Stimulated activated naive CD4-positive, alpha-beta T cell (primary cell): ENCODE measurements around the gene MELTF.
"Not testable (repeated sequence)": the region's sequence is repeated elsewhere in the genome, so short reads cannot be mapped to it uniquely, and the experiment has no call there.

Experiments
- DNase-seq, 6 experiments: peaks; one replicate each; lab custom pipeline; 2025; lab: John Stamatoyannopoulos, UW

Gene MELTF

GRCh38 chr3:197029511-197030167 is at the start of gene MELTF:
MELTF (minus strand) TSS chr3:197029817; CDS start chr3:197029702, 115 bp downstream.
- peak; percentile 29 to 73 (median 62) for DNase-seq

GRCh38 chr3:197076415-197076814 is 46.8 kb upstream of the MELTF start:
- DNase-seq, result no peak

- no peak for DNase-seq
Measured at GRCh38 chr3:197068077-197068476, 38.5 kb upstream of the MELTF start.

DNA sequence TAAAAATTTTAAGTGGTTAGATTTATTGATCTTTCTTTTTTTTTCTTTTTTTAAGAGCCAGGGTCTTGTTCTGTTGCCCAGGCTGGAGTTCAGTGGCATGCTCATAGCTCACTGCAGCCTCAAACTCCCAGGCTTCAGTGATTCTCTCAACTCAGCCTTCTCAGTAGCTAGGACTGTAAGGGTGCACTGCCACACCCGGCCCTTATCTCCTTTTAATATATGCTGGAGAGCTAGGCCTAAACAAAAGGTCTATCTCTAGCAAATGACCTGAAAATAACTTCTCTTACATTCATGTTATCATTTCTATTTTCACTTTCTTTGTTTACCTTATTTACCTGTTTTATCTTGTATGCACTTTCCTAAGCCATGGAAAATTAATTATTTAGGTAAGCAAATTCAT is 35.2 kb upstream of the MELTF start:
- DNase-seq, result no peak

GRCh38 chr3:197062446-197062845 is 32.8 kb upstream of the MELTF start:
- DNase-seq, result no peak

DNA sequence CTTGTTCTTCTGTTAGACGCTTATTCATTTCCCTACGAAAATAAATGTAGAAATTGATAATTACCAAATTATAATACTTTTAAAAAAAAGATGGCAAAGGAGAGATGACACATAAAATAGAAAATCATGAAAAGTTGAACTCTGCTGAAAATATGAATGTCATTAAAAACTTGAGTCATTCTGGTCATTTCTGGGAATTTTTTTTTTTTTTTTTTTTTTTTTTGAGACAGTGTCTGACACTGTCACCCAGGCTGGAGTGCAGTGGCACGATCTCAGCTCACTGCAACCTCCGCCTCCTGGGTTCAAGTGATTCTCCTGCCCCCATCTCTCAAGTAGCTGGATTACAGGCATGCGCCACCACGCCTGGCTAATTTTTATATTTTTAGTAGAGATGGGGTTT is 22.0 kb upstream of the MELTF start:
- not testable (repeated sequence) for DNase-seq

DNA sequence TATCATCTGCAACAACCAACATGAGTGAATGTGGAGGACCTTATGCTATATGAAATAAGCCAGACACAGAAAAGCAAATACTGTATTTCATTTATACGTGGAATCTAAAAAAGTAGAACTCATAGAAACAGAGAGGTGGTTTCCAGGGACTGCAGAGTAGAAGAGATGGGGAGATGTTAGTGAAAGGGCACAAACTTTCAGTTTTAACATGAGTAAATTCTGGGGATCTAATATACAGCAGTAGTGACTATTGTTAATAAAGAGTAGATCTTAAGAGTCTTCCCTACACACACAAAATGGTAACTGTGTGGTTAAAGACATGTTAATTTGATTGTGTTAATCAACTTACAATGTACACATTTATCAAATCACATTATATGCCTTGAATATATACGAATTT is 20.9 kb upstream of the MELTF start:
- DNase-seq, result no peak

DNA sequence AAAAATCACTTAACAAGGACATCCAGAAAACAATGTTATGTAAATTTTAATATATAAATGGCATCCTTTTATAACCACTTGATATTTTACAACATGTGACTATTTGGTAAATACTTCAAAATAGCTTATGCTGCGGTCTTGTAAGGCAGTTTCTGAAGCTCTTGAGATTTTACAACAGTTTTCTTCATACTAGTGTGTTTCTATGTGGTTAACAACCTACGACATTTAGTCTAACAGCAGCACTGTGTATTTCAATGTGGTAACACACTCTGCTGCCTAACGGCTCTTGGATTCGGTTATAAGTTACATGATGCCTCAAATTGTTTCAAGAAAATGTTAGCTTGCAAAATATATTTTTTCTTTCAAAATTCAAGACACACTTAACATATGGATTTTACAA is 12.9 kb upstream of the MELTF start:
- no peak for DNase-seq

DNA sequence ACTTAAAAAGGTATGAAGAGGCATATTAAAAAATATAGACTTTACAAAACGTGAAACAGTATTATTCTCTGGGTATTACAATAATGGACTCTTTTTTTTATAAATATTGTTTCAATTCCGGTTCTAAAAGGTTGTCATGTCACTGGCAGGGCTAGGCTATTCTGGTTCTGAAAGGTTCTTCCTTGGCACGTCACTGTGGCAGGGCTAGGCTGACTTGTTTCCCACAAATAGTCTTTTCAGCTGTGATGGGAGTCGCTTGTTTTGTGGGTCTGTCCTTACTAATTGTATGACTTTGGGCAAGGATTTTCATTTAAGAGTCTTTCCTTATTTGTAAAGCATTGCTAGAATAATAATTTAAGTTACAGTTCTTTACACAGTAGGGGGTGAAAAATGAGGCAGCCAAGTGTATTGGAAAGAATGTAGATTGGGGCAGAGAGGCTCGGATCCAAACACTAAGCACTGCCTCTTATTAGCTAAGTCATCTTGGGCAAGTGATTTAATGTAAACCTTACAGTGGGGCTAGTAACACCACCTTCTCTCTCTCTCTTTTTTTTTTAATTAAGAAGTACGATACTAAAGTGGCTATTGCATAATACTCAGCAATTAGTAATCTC is 12.4 kb upstream of the MELTF start:
- no peak for DNase-seq

DNA sequence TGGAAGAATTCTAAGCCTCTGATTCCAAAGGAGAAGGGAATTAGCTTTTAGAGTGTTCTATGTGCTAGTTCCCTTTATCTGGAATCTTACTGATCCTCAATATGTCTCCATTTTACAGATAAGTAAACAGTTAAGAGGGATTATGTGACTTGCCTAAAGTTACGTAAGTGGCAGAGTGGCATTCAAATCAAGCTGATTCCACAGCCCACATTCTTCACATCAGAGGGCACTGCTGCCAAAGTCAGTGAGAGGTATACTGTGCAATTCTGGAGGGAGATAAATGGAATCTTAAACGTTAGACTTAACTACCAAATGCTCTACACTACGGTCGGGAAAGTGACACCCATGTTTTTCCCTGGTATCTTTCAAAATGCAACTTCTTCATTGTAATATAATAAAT is 11.0 kb upstream of the MELTF start:
- no peak for DNase-seq

DNA sequence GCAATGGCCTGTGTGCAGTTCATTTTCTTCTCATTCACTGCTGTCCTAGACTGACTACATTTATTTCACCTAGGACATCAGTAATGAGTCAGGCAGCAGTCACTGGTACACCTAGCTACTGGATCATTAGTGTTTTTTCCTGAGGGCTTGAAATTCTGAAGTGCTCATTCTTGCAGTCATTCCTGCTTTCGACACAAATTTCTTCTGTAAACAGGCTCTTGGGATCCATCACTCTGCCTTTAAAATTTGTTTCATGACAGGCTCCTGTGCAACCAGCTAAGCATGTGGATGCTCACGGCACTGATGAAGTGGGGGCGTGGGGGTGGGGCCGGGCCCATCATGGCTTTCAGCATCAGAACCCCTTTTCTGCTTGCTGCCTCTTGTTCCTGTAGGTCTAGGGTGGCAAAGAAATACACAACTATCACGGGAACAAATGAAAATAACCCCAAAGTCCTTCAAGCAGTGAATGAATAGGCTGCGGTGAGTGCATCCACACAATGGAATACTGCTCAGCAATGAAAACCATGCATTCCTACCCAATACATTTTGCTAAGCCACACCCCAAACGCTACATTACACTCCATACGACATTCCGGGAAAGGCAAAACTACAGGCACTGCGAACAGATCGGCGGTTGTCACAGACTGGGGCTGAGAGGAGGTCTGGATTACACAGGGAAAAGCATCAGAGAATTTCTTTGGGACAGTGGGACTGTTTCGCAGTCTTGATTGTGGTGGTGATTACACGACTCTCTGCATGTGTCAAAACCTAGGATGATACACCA is 9.3 kb upstream of the MELTF start:
- no peak for DNase-seq

DNA sequence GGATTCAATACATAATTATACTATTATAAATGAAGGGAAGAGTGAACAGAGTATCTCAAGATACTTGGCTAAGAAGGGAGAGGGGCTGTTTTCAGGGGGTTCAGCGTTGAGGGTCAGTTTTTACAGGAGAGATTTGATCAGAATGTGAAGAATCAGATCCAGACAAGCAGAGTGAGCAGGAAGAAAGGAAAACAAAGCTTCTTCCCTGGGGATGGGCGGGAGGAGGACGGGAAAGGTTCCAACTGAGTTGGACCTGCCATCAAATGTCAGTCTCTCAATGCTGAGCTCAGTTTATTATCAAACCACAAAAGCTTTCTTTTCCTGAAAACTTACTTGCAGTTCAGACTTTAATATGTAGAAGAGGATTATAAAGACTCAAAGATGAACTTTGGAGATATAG is 6.0 kb upstream of the MELTF start:
- DNase-seq, result no peak

- DNase-seq, result not testable (repeated sequence)
Measured at GRCh38 chr3:197034778-197035177, 5.2 kb upstream of the MELTF start.

DNA sequence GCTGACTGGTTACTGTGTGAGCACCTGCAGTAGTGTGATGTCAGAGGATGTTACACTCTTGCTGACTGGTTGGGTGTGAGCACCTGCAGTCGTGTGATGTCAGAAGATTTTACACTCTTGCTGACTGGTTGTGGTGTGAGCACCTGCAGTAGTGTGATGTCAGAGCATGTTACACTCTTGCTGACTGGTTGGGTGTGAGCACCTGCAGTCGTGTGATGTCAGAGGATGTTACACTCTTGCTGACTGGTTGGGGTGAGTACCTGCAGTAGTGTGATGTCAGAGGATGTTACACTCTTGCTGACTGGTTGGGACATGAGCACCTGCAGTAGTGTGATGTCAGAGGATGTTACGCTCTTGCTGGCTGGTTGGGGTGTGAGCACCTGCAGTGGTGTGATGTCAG is 4.1 kb upstream of the MELTF start:
- DNase-seq, result not testable (repeated sequence)

DNA sequence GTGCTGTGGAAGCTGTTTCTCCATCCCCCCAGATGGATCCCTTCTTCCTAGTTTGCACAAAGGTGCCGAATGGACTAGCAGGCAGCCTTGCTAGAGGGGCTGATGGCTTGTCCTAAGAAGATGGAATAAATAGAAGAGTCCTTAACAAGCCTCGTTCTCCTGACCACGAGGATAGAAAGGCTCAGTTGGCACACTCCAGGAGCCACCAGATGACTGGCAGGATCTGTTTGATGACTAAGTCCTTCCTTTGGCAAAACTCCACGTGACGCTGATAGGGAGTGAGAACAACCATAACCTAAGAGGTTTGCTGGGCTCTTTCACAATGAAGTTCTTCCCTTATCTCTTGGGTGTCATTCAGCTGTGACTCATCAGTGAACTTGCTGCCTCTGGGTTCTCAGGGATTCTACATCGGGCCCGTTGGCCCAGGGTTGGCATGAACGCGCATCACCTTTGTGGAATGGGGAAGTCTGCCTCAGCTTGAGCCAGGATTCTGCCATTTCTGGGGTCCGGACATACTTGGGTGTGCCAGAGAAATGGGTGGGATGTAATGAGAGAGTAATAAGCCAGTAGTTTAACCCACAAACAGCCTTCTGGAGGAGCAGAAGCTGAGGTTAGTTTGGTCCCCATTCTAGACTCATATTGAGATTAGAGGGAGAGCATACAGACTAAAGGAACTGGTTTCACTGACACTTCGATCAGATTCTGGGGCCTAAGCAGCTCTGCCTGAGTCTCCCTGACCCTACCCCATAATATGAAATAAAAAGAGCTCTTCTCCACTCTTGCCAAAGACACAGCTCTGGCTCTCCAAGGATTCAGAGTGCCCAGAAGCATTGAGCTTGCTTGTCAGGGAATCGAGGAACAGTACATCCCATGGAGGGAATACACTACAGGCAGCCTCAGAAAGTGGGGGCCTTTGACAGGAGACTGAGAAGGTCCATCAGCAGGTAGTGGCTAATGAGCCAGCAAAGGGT is 2.0 kb upstream of the MELTF start:
- DNase-seq, result no peak

DNA sequence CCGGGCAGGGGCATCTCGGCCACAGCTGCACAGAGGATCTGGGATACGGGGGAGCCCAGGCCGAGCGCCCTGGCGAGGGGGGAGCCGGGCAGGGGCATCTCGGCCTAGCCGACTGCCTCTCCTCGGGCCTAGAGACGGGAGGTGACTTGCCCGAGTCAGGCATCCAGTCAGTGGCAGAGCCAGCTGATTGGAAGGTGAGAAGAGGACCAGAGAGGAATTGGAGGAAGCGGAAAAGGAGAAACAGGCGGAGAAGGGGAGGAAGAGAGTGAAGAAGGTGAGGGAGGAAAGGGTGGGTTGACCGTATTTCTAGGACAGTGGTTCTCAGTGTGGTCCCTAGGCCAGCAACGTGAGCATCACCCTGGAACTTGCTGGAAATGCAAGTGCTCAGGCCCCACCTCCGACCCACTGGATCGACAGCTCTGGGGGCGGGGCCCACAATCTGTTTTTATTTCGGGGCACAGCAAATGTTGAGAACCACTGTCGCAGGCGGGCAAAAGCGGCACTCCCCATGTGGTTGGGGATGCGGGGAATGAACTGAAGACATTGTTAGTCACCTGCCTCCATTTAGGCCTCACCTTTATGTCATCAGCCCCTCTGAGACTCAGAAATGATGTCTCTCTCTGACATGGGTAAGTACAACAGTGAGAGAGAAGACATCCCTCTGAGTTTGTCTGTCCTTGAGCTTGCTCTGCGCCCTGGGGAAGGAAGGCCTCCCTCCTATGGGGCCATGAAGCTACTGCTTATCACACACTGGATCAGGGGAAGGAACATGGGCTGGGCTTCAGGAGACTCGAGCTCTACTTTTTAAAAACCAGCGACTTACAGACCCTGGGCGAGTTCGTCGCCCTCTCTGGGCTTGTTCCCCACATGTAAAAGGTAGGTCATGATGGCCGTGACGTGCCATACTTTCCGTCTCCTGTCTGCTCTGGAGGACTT is 1.0 kb upstream of the MELTF start:
- no peak for DNase-seq

- peak in 1 of 6 experiments; percentile 43 for DNase-seq
Measured at GRCh38 chr3:197028728-197029510, 698 bp downstream of the MELTF start.

GRCh38 chr3:197027896-197028727 is 1.5 kb downstream of the MELTF start:
- DNase-seq, result peak in 1 of 6 experiments; percentile 35
